Measurements from ENCODE around the gene SLC6A13.

GRCh38 chr12:304805-305204 lies 42.2 kb upstream of the SLC6A13 start:
- no peak for TF ChIP-seq CTCF (IDR thresholded peaks at IDR 0.05; ENCODE audit: low read length)
- TF ChIP-seq EZH2 (IDR thresholded peaks at IDR 0.05; ENCODE audit: borderline replicate concordance, low read length), result no peak
